GM12878 (cell line): ENCODE results near the gene SORBS1. TPM values are rescaled to one million over a fixed set of nuclear protein-coding genes. Genes with fewer than 3 reads are reported as not detected.
A peak's percentile ranks its signal among the peaks of the same experiment; 100 is the strongest.

Source experiments
- ATAC-seq: fragments of 200-7000 bp; cut with Tn5 transposase; 3 replicates; pipeline ENCODE4 v1.9.1; 2020; ENCODE audit warnings: mild to moderate bottlenecking, moderate library complexity
- BruUV-seq: library from RNA; stranded (reverse); fragments of 400-500 nt; replicated peaks from 2 replicates; lab custom pipeline; 2021; lab: Mats Ljungman, UMichigan
- CTCF ChIA-PET: fragments of 300-600 bp; sonication (Branson Sonifier 250); formaldehyde crosslinking; extraction: SDS; loops from one replicate; lab custom pipeline; 2021; ENCODE audit warnings: inconsistent platforms; lab: Yijun Ruan, JAX
- POLR2A ChIA-PET: fragments of 350-600 bp; formaldehyde crosslinking; extraction: SDS; loops from one replicate; lab custom pipeline; 2021; ENCODE audit warnings: inconsistent platforms; lab: Charles Lee
- RAD21 ChIA-PET: fragments of 300-600 bp; sonication (Branson Sonifier 250); formaldehyde crosslinking; loops from one replicate; lab custom pipeline; 2023; ENCODE audit warnings: antibody characterized with exemption; ENCODE audit not compliant: unreplicated experiment; lab: Charles Lee
- SMC1A ChIA-PET: fragments of 300-600 bp; sonication (Branson Sonifier 250); formaldehyde crosslinking; loops from one replicate; lab custom pipeline; 2023; ENCODE audit not compliant: unreplicated experiment, uncharacterized antibody; lab: Charles Lee
- DNase-seq: peaks from one replicate; pipeline ENCODE4 v3.0.0-alpha.2; 2011; ENCODE audit warnings: low read depth, low spot score
- FAIRE-seq: peaks from 3 replicates; lab custom pipeline; 2011; peaks lifted over from hg19 to GRCh38; lab: Jason Lieb, UNC
- H2AFZ ChIP-seq: 2 replicates; pipeline ENCODE4 v1.6.0; 2011; ENCODE audit warnings: low read depth, low read length, control low read depth; ENCODE audit not compliant: control insufficient read depth
- H3K27ac ChIP-seq: 2 replicates; pipeline ENCODE4 v1.5.1; 2011; ENCODE audit warnings: control low read depth; ENCODE audit not compliant: control insufficient read depth, insufficient read depth
- H3K27me3 ChIP-seq, 2 experiments: replicated peaks in 1 of 2; 2 replicates each; pipeline versions ENCODE4 v1.6.0 to v1.6.1; 2011; ENCODE audit warnings: low read length in 1 of 2; ENCODE audit not compliant: control insufficient read depth in 2 of 2, insufficient read depth in 2 of 2
- H3K36me3 ChIP-seq, 2 experiments: 2 replicates each; pipeline ENCODE4 v1.5.1; 2011; ENCODE audit warnings: low read length in 1 of 2; ENCODE audit not compliant: control insufficient read depth in 2 of 2, insufficient read depth in 2 of 2
- H3K4me1 ChIP-seq: 2 replicates; pipeline ENCODE4 v1.6.1; 2011; ENCODE audit warnings: mild to moderate bottlenecking, low read length, moderate library complexity, mixed read lengths; ENCODE audit not compliant: control insufficient read depth, insufficient read depth
- H3K4me2 ChIP-seq: 2 replicates; pipeline ENCODE4 v1.6.0; 2011; ENCODE audit warnings: control low read depth; ENCODE audit not compliant: control insufficient read depth, insufficient read depth
- H3K4me3 ChIP-seq: fragments of 200-600 bp; sonication (generic); 2 replicates; pipeline ENCODE4 v1.5.1; 2016
- H3K79me2 ChIP-seq: 2 replicates; pipeline ENCODE4 v1.6.0; 2011; ENCODE audit warnings: low read length; ENCODE audit not compliant: control insufficient read depth, insufficient read depth
- H3K9ac ChIP-seq: 2 replicates; pipeline ENCODE4 v1.8.0; 2011; ENCODE audit warnings: low read length, control low read depth, mixed read lengths; ENCODE audit not compliant: control insufficient read depth, insufficient read depth
- H3K9me3 ChIP-seq: replicated peaks from 3 replicates; pipeline ENCODE4 v1.5.1; 2011; ENCODE audit warnings: mild to moderate bottlenecking, low read length; ENCODE audit not compliant: control insufficient read depth, insufficient read depth
- H4K20me1 ChIP-seq: 2 replicates; pipeline ENCODE4 v1.6.0; 2011; ENCODE audit not compliant: control insufficient read depth, insufficient read depth
- ATF2 ChIP-seq: IDR thresholded peaks from 2 replicates; pipeline ENCODE4 v1.6.1; 2012; ENCODE audit warnings: low read length, inconsistent platforms
- CEBPB ChIP-seq, 2 experiments: fragments of 150-350 bp in 1 of 2; IDR thresholded peaks; 2 replicates each; pipeline ENCODE4 v1.6.1; 2012 to 2014; ENCODE audit warnings: low read depth in 2 of 2, low read length in 2 of 2, borderline replicate concordance in 1 of 2, inconsistent platforms in 1 of 2
- GATAD2B ChIP-seq: fragments of 450-650 bp; conservative IDR thresholded peaks from 2 replicates; pipeline ENCODE4 v1.6.1; 2017; ENCODE audit warnings: low read depth, mild to moderate bottlenecking, moderate library complexity
- HDAC6 ChIP-seq: fragments of 200-600 bp; sonication (generic); IDR thresholded peaks from one replicate; pipeline ENCODE4 v1.8.0; 2017; ENCODE audit warnings: antibody characterized with exemption; ENCODE audit not compliant: unreplicated experiment
- NFXL1 ChIP-seq: fragments of 450-650 bp; IDR thresholded peaks from 2 replicates; pipeline ENCODE4 v1.6.1; 2017; ENCODE audit warnings: antibody characterized with exemption, mild to moderate bottlenecking, borderline replicate concordance
- NR2C2 ChIP-seq: IDR thresholded peaks from 2 replicates; pipeline ENCODE4 v1.6.1; 2011; ENCODE audit warnings: borderline replicate concordance, low read depth; ENCODE audit not compliant: control insufficient read depth, insufficient read length
- PAX8 ChIP-seq: fragments of 450-650 bp; IDR thresholded peaks from 2 replicates; pipeline ENCODE4 v1.6.1; 2017; ENCODE audit warnings: mild to moderate bottlenecking, moderate library complexity
- RAD51 ChIP-seq: fragments of 450-650 bp; IDR thresholded peaks from 2 replicates; pipeline ENCODE4 v1.6.1; 2016; ENCODE audit warnings: moderate library complexity, mild to moderate bottlenecking, inconsistent platforms
- RBBP5 ChIP-seq: fragments of 200-600 bp; sonication (generic); conservative IDR thresholded peaks from 2 replicates; pipeline ENCODE4 v1.6.1; 2016
- TBL1XR1 ChIP-seq: IDR thresholded peaks from 2 replicates; pipeline ENCODE4 v1.6.1; 2012; ENCODE audit warnings: low read depth, low read length, improper control_type of control experiment
- TCF12 ChIP-seq: IDR thresholded peaks from 2 replicates; pipeline ENCODE4 v1.6.1; 2011; ENCODE audit warnings: low read depth, mild to moderate bottlenecking, low read length
- ZSCAN29 ChIP-seq: fragments of 450-650 bp; IDR thresholded peaks from 2 replicates; pipeline ENCODE4 v1.6.1; 2017; ENCODE audit warnings: mild to moderate bottlenecking, moderate library complexity
- WGBS: methylation state at CpG from one replicate; pipeline ENCODE4 v1.1.6; 2016; ENCODE audit warnings: low lambda C conversion rate; ENCODE audit not compliant: insufficient replicate concordance, insufficient coverage; ENCODE audit errors: missing lambda C conversion rate; 5-methylcytosine and 5-hydroxymethylcytosine counted together
- in situ Hi-C: fragments of 300-500 bp; cut with MboI; formaldehyde crosslinking; loops from 9 replicates; pipeline ENCODE4 v1.14.3; 2018; ENCODE audit warnings: mixed read lengths
- intact Hi-C: fragments of 100-400 bp; cut with micrococcal nuclease; formaldehyde crosslinking; loops from one replicate; pipeline ENCODE4 v1.14.2; 2022; ENCODE audit not compliant: unreplicated experiment
- polyA plus RNA-seq, 11 experiments: library from polyadenylated mRNA; depleted of rRNA in 4 of 11; unstranded in 6 of 11; stranded (reverse) in 5 of 11; fragments of >200 nt; fragmentation: Nextera tagmentation in 4 of 11; fragmentation: Illumina TruSeq in 1 of 11; extraction: Ambion mirVana in 4 of 11; extraction: Trizol in 1 of 11; gene quantifications; 1 replicate in 1 of 11; 2 replicates in 10 of 11; pipeline versions ENCODE4 v1.2.1 to v1.2.3, GENCODE V29; 2011 to 2016; ENCODE audit warnings: inconsistent platforms in 2 of 11, missing spikeins in 2 of 11, low read depth in 1 of 11
- total RNA-seq, 4 experiments: library from RNA; depleted of rRNA in 3 of 4; stranded (reverse); fragments of >200 nt in 3 of 4; fragmentation: Illumina TruSeq in 1 of 4; extraction: Trizol in 1 of 4; gene quantifications; 2 replicates each; pipeline versions ENCODE4 v1.2.1 to v1.2.3, GENCODE V29; 2013 to 2021
- TF ChIP-seq, protein P1 (sequence below): IDR thresholded peaks from 2 replicates; pipeline ENCODE4 v1.6.1; 2011; ENCODE audit warnings: borderline replicate concordance, low read depth, mild to moderate bottlenecking, moderate library complexity, low read length; ENCODE audit not compliant: insufficient read depth, poor library complexity, severe bottlenecking
- TF ChIP-seq, protein P2 (sequence below): fragments of 450-650 bp; formaldehyde crosslinking; IDR thresholded peaks from 2 replicates; pipeline ENCODE4 v1.4.0; 2020; ENCODE audit warnings: mild to moderate bottlenecking, moderate library complexity

SORBS1 gene
- total and polyA plus RNA-seq, 10 of the 15 experiments (the other 5 are each of a cell fraction or from before 2014, with no cell fraction given), result 0.13 to 0.75 (median 0.39) TPM

- TF ChIP-seq, protein P1, sequence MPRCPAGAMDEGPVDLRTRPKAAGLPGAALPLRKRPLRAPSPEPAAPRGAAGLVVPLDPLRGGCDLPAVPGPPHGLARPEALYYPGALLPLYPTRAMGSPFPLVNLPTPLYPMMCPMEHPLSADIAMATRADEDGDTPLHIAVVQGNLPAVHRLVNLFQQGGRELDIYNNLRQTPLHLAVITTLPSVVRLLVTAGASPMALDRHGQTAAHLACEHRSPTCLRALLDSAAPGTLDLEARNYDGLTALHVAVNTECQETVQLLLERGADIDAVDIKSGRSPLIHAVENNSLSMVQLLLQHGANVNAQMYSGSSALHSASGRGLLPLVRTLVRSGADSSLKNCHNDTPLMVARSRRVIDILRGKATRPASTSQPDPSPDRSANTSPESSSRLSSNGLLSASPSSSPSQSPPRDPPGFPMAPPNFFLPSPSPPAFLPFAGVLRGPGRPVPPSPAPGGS, result no peak
- TF ChIP-seq ATF2, result no peak
- TF ChIP-seq CEBPB (IDR thresholded peaks at IDR 0.05; ENCODE audit: borderline replicate concordance in 1 of 2, low read depth in 2 of 2, low read length in 2 of 2), result no peak
- TF ChIP-seq NFXL1, result no peak
- TF ChIP-seq, protein P2, sequence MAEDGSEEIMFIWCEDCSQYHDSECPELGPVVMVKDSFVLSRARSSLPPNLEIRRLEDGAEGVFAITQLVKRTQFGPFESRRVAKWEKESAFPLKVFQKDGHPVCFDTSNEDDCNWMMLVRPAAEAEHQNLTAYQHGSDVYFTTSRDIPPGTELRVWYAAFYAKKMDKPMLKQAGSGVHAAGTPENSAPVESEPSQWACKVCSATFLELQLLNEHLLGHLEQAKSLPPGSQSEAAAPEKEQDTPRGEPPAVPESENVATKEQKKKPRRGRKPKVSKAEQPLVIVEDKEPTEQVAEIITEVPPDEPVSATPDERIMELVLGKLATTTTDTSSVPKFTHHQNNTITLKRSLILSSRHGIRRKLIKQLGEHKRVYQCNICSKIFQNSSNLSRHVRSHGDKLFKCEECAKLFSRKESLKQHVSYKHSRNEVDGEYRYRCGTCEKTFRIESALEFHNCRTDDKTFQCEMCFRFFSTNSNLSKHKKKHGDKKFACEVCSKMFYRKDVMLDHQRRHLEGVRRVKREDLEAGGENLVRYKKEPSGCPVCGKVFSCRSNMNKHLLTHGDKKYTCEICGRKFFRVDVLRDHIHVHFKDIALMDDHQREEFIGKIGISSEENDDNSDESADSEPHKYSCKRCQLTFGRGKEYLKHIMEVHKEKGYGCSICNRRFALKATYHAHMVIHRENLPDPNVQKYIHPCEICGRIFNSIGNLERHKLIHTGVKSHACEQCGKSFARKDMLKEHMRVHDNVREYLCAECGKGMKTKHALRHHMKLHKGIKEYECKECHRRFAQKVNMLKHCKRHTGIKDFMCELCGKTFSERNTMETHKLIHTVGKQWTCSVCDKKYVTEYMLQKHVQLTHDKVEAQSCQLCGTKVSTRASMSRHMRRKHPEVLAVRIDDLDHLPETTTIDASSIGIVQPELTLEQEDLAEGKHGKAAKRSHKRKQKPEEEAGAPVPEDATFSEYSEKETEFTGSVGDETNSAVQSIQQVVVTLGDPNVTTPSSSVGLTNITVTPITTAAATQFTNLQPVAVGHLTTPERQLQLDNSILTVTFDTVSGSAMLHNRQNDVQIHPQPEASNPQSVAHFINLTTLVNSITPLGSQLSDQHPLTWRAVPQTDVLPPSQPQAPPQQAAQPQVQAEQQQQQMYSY (CRISPR knock-in tag), result no peak
- TF ChIP-seq RAD51, result no peak
- no peak for TF ChIP-seq PAX8
- no peak for TF ChIP-seq ZSCAN29
- TF ChIP-seq RBBP5, result no peak
- no peak for TF ChIP-seq GATAD2B
- no peak for TF ChIP-seq HDAC6
- TF ChIP-seq TCF12, result no peak
- no peak for TF ChIP-seq NR2C2
- no peak for TF ChIP-seq TBL1XR1
- in situ Hi-C loops (no loop called here), intact Hi-C loops (no loop called here)
- 87% methylated on average over 1 of the region's 1 CpG for WGBS
- no peak for FAIRE-seq
- ChIA-PET POLR2A (interaction anchor here (0.6 to 1.4 kb wide), 9 partner anchors 8 to 70 kb away, joined by 3 to 4 read pairs (median 3); no protein-coding TSS in a partner anchor), SMC1A (interaction anchor here (0.5 to 7.8 kb wide), 35 partner anchors 11 to 238 kb away, joined by 3 to 153 read pairs (median 4); no protein-coding TSS in a partner anchor), CTCF (interaction anchor here (0.7 to 9.7 kb wide), 41 partner anchors 9 to 876 kb away, joined by 3 to 204 read pairs (median 6); partner anchors contain the start of gene TCTN3), RAD21 (interaction anchor here (0.7 to 7.3 kb wide), 26 partner anchors 10 to 318 kb away, joined by 3 to 84 read pairs (median 6); partner anchors contain the start of gene TCTN3)
- peaks cover 16% of the 10 kb centered on the region for H3K4me1 ChIP-seq
- ATAC-seq, result 0 out of 3 replicates have a peak, but pooled peaks have one; percentile 16
- H2AFZ ChIP-seq, result no peak overlapping the region
- 0 out of 4 replicates have a peak, but pooled peaks cover 0 to 3% of the 10 kb centered on the region in 2 experiments for H3K27me3 ChIP-seq
- no TSS peak for BruUV-seq
- H3K36me3 ChIP-seq, result no peaks in the 10 kb centered on the region
- no peak overlapping the region for H3K4me2 ChIP-seq
- no peaks in the 10 kb centered on the region for H4K20me1 ChIP-seq
- no peak overlapping the region for H3K4me3 ChIP-seq
- H3K9me3 ChIP-seq, result no peaks in the 10 kb centered on the region
- no peak overlapping the region for H3K9ac ChIP-seq
- H3K79me2 ChIP-seq, result no peaks in the 10 kb centered on the region
- no peak overlapping the region for H3K27ac ChIP-seq
- no peak for DNase-seq
Measured at GRCh38 chr10:95375418-95375817, 185.8 kb downstream of the SORBS1 start.
